Activated B cell treated with CpG ODN at 0.5 μM for 24 hours (primary cell): ENCODE data around the gene MOCS3. TPM values are rescaled to one million over a fixed set of nuclear protein-coding genes. Genes with fewer than 3 reads are reported as not detected.

ENCODE experiments used
- ATAC-seq: fragments of 200-7000 bp; cut with Tn5 transposase; one replicate; pipeline ENCODE4 v1.10.0; 2021; ENCODE audit warnings: low read depth, mild to moderate bottlenecking, moderate library complexity
- CTCF ChIA-PET: fragments of 350-600 bp; sonication (Branson Sonifier 250); formaldehyde crosslinking; loops from one replicate; lab custom pipeline; 2021; ENCODE audit warnings: antibody characterized with exemption; lab: Charles Lee
- POLR2A ChIA-PET: fragments of 350-600 bp; sonication (Branson Sonifier 250); formaldehyde crosslinking; loops from one replicate; lab custom pipeline; 2021; ENCODE audit warnings: antibody characterized with exemption; lab: Charles Lee
- DNase-seq: peaks from one replicate; pipeline ENCODE4 v3.0.0; 2022
- H3K27ac Mint-ChIP-seq: one replicate; pipeline ENCODE4 v1.8.0; 2020; ENCODE audit warnings: mixed read lengths
- H3K27me3 Mint-ChIP-seq: one replicate; pipeline ENCODE4 v1.8.0; 2021; ENCODE audit warnings: mixed read lengths
- H3K36me3 Mint-ChIP-seq: one replicate; pipeline ENCODE4 v1.8.0; 2021; ENCODE audit warnings: low read depth, mixed read lengths
- H3K4me1 Mint-ChIP-seq: one replicate; pipeline ENCODE4 v1.8.0; 2021; ENCODE audit warnings: mixed read lengths
- H3K4me3 Mint-ChIP-seq: one replicate; pipeline ENCODE4 v1.8.0; 2020; ENCODE audit warnings: mild to moderate bottlenecking, mixed read lengths
- H3K9me3 Mint-ChIP-seq: one replicate; pipeline ENCODE4 v1.8.0; 2020; ENCODE audit warnings: mixed read lengths
- intact Hi-C: fragments of 100-400 bp; cut with micrococcal nuclease; formaldehyde crosslinking; loops from one replicate; pipeline ENCODE4 v1.15.1; 2024
- total RNA-seq: library from RNA; stranded (reverse); gene quantifications from 2 replicates; pipeline ENCODE4 v1.2.3, GENCODE V29; 2022
- TF ChIP-seq, protein P1 (sequence below): fragments of 200-600 bp; IDR thresholded peaks from one replicate; pipeline ENCODE4 v1.8.0; 2022; ENCODE audit warnings: antibody characterized with exemption, mild to moderate bottlenecking

The MOCS3 gene
- total RNA-seq, 1 donor from 2014 or later = 8.1 TPM

DNA sequence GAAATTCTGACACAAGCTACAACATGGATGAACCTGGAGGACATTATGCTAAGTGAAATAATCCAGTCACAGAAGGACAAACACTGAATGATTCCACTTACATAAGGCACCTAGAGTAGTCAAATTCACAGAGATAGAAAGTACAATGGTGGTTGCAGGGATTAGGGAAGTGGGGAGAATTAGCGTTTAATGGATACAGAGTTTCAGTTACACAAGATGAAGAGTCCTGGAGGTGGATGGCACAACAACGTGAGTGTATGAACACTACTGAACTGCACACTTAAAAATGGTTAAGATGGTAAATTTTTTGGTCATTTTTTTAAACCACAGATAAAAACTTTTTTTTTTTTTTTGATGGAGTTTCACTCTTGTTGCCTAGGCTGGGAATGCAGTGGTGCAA, 24.7 kb downstream of the MOCS3 start:
- Mint-ChIP-seq H3K27ac (no peak overlapping the region), H3K9me3 (no peaks in the 10 kb centered on the region), H3K4me1 (peaks cover 3% of the 10 kb centered on the region), H3K4me3 (no peak overlapping the region), H3K27me3 (peaks cover 35% of the 10 kb centered on the region), H3K36me3 (no peaks in the 10 kb centered on the region)
- no peak for ATAC-seq
- CTCF ChIA-PET = interaction anchor here (2.2 to 5.9 kb wide), 3 partner anchors 10 to 323 kb away, joined by 7 to 50 read pairs (median 31); partner anchors contain the start of gene BCAS4
- intact Hi-C loops = loop anchor here (10.0 kb wide), 1 partner anchor 981 kb away; no protein-coding TSS in a partner anchor
- no peak for DNase-seq
- TF ChIP-seq, protein P1, sequence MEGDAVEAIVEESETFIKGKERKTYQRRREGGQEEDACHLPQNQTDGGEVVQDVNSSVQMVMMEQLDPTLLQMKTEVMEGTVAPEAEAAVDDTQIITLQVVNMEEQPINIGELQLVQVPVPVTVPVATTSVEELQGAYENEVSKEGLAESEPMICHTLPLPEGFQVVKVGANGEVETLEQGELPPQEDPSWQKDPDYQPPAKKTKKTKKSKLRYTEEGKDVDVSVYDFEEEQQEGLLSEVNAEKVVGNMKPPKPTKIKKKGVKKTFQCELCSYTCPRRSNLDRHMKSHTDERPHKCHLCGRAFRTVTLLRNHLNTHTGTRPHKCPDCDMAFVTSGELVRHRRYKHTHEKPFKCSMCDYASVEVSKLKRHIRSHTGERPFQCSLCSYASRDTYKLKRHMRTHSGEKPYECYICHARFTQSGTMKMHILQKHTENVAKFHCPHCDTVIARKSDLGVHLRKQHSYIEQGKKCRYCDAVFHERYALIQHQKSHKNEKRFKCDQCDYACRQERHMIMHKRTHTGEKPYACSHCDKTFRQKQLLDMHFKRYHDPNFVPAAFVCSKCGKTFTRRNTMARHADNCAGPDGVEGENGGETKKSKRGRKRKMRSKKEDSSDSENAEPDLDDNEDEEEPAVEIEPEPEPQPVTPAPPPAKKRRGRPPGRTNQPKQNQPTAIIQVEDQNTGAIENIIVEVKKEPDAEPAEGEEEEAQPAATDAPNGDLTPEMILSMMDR = no peak
- POLR2A ChIA-PET = no interaction called here

DNA sequence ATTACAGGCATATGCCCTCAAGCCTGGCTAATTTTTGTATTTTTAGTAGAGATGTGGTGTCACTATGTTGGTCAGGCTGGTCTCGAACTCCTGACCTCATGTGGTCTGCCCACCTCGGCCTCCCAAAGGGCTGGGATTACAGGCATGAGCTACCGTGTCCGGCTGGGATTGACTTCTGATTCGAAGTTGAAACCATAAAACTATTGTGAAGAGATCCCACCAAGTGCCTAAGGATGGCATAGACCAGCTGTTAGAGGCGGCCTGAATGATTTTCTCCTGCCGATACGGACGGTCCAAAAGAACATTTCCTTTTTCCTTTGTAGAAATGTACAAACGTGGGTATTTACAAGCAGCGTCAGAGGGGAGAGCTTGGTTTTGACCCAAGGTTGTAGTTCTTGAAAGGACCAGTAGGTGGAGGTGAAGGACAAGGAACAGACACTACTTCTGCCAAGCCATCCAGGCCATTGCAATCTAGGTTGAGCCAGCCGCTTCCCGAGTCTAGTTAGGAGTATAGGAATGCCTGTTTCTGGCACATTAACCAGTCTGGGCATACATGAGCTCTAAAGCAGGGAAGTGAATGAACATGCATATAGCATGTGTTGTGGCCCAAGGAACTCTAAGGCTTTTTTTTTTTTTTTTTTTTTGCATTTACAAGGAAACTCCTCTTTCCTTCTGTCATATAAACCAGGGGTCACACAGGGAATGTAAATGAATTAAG, 29.0 kb downstream of the MOCS3 start:
- ChIA-PET POLR2A (interaction anchor here (0.6 to 1.0 kb wide), 4 partner anchors 193 to 543 kb away, joined by 3 to 7 read pairs (median 6); no protein-coding TSS in a partner anchor), CTCF (interaction anchor here (0.5 to 3.6 kb wide), 32 partner anchors 10 to 1393 kb away, joined by 3 to 109 read pairs (median 4); partner anchors contain the start of gene BCAS4)
- Mint-ChIP-seq H3K27me3 (peaks cover 22% of the 10 kb centered on the region), H3K27ac (no peak overlapping the region), H3K4me1 (peaks cover 9% of the 10 kb centered on the region), H3K36me3 (no peaks in the 10 kb centered on the region), H3K9me3 (no peaks in the 10 kb centered on the region), H3K4me3 (no peak overlapping the region)
- TF ChIP-seq, protein P1 = peak; percentile 44
- intact Hi-C loops = loop anchor here (1.0 to 10.0 kb wide), 8 partner anchors 319 to 1392 kb away; no protein-coding TSS in a partner anchor
- no peak for DNase-seq
- ATAC-seq = peak; percentile 94

DNA sequence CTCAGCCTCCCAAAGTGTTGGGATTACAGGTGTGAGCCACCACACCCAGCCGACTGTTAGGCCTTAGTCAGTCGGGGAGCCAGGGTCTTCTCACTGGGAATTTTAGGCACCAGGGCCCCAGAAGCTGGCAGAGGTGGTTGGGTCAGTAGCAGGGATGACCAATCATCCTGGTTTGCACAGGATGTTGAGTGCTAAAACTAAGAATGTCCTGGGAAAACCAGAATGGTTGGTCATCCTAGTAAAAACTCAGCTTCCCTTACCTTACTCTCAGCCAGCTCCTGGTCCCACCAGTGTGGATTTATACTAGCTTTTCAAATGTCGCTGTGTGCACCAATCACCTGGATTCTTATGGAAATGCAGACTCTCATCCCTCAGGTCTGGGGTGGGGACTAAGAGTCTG, 32.5 kb downstream of the MOCS3 start:
- Mint-ChIP-seq H3K36me3 (no peaks in the 10 kb centered on the region), H3K27ac (no peak overlapping the region), H3K4me1 (peaks cover 15% of the 10 kb centered on the region), H3K4me3 (no peak overlapping the region), H3K9me3 (no peaks in the 10 kb centered on the region), H3K27me3 (peaks cover 12% of the 10 kb centered on the region)
- ChIA-PET POLR2A (interaction anchor here (0.6 kb wide), 1 partner anchor 10 kb away, joined by 3 read pairs; no protein-coding TSS in a partner anchor), CTCF (interaction anchor here (1.0 to 2.5 kb wide), 4 partner anchors 9 to 316 kb away, joined by 5 to 8 read pairs (median 5); partner anchors contain the start of gene BCAS4)
- intact Hi-C loops = no loop called here
- DNase-seq = no peak
- TF ChIP-seq, protein P1 = no peak
- no peak for ATAC-seq

DNA sequence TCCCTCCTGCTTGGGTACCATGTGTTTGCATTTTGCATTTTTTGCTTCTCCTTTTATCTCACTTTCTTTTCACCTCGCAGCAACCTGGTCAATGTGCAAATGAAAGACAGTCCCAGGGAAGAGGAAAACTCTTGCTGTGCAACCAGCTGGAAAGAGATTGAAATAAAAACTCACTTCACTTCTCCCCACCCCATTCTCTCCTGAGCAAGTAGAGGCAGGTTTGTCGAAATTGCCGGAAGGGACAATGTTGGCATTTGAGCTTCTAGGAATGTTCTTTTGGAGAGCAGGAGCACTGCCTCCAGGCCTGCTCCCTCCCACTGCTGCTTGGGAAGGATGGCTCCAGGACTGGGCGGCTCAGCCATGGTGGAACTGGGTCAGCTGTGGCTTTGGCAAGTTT, 33.7 kb downstream of the MOCS3 start:
- Mint-ChIP-seq H3K27me3 (peaks cover 7% of the 10 kb centered on the region), H3K36me3 (no peaks in the 10 kb centered on the region), H3K9me3 (no peaks in the 10 kb centered on the region), H3K4me3 (no peak overlapping the region), H3K4me1 (peaks cover 15% of the 10 kb centered on the region), H3K27ac (no peak overlapping the region)
- ChIA-PET CTCF (interaction anchor here (0.7 to 2.5 kb wide), 7 partner anchors 9 to 602 kb away, joined by 3 to 9 read pairs (median 5); partner anchors contain the start of gene BCAS4), POLR2A (no interaction called here)
- TF ChIP-seq, protein P1 = no peak
- ATAC-seq (no peak), DNase-seq (no peak)
- intact Hi-C loops = no loop called here
